HG02588 (cell line): ENCODE results near the gene NXPH4.

Experiments used
- ATAC-seq: cut with Tn5 transposase; IDR thresholded peaks from one replicate; pipeline ENCODE4 v1.9.1; 2021; ENCODE audit warnings: mild to moderate bottlenecking, moderate library complexity; ENCODE audit not compliant: unreplicated experiment

The NXPH4 gene

DNA sequence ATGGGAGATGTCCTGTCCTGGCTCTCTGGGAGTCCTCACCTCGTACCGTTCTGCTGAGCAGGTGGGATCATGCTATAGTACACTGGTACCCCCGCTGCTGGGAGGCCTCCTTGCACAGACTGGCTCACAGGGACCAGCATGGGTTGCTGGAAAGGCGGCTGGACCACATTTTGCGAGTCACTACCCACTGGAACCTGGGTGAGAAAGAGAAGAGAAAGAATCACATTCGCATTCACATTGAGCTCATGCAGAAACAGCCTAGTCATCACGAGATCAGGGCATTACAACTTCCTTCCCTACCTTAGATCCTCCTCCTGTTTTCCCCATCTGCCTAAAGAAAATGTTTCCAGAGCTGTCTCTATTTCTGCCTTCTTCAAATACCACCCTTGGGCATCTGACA lies 51.7 kb downstream of the NXPH4 start:
- ATAC-seq = no peak

- ATAC-seq = no peak
These were observed 54.4 kb downstream of the NXPH4 start for GRCh38 chr12:57270966-57271470.

DNA sequence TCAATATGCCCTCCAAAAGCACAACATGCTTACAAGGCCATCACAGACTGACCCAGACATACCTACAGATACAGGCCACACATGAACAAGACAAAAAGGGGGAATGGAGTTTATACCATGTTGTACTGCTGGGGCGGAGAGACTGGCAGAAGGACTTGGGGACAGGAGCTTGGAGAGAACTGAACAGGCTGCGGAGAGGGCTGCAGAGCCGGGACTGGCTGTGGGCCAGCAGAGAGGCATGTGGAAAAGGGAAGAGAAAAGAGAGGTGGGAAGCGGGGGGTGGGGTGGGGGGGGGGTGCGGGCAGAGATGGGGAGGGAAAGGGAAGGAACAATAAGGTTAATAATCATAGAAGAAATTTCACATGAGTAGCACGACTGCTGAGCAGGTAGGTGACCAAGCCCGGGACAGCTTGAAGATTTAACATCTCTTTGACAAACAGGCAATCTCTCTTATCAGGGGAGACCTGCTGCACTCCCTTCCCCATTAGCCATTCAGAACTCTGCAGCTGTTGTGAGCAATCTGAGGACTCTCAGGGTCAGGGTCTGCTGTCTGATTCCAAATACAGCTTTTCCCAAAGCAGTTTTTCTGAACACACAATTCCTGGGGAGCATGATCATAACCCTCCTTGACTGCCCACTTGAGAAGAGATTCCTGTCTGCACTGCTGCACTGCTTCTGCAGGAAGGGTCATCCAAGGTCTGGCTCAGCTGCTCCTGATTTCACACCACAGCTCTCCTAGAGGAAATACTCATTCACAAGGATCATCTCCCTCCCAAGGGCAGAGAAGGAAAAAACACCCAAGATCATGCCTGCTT lies 56.0 kb downstream of the NXPH4 start:
- ATAC-seq = no peak

- no peak for ATAC-seq
These were observed 56.9 kb downstream of the NXPH4 start for GRCh38 chr12:57273516-57273915.
